ENCODE measurements around the gene GNL1.

GNL1 gene

DNA sequence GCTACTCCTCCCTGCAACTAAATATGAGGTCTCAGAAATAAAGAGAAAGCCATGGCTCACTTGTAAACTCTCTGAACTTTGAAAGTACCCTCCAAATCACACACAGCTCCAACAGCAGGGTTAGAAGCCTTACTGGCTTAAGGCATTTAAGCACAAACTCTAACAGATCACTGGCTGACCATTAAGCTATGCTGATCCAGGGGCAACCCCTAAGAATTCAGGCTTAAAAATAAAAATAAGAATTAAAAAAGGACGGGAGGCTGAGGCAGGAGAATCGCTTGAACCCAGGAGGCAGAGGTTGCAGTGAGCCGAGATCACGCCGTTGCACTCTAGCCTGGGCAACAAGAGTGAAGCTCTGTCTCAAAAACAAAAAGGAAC, 45.1 kb downstream of the GNL1 start:
- Histone ChIP-seq H3K36me3 (ENCODE audit: control insufficient read depth in 2 of 2, insufficient read depth in 1 of 2, low read length in 2 of 2) (no peaks in the 10 kb centered on the region), H3K9me3 (ENCODE audit: control insufficient read depth, insufficient read depth, low read depth, low read length) (no peaks in the 10 kb centered on the region), H3K4me1 (ENCODE audit: control insufficient read depth, insufficient read depth, low read length) (no peaks in the 10 kb centered on the region), H3K27ac (ENCODE audit: extremely low read depth, low read depth, low read length) (no peak overlapping the region), H3K4me3 (ENCODE audit: low read depth, low read length) (no peak overlapping the region)
- no peak for TF ChIP-seq ZBTB1 (tag by site-specific recombination; IDR thresholded peaks at IDR 0.05)
- TF ChIP-seq ZNF529 (tag by site-specific recombination; IDR thresholded peaks at IDR 0.05; ENCODE audit: insufficient replicate concordance): no peak
- no peak for TF ChIP-seq ZNF514 (tag by site-specific recombination; IDR thresholded peaks at IDR 0.05)
- no peak for TF ChIP-seq ZBTB7A (tag by site-specific recombination; IDR thresholded peaks at IDR 0.05; ENCODE audit: low read depth)
- no peak for TF ChIP-seq ZNF398 (tag by site-specific recombination; IDR thresholded peaks at IDR 0.05)
- TF ChIP-seq ZBTB11 (tag by site-specific recombination; conservative IDR thresholded peaks at IDR 0.05; ENCODE audit: low read depth): no peak
- no peak for TF ChIP-seq ZNF513 (tag by site-specific recombination; IDR thresholded peaks at IDR 0.05)
- TF ChIP-seq ZNF660 (tag by site-specific recombination; IDR thresholded peaks at IDR 0.05): no peak
- TF ChIP-seq ZNF530 (tag by site-specific recombination; IDR thresholded peaks at IDR 0.05; ENCODE audit: low read depth): no peak
- no peak for TF ChIP-seq ZNF664 (tag by site-specific recombination; IDR thresholded peaks at IDR 0.05)
- no peak for TF ChIP-seq ZNF518A (tag by site-specific recombination; conservative IDR thresholded peaks at IDR 0.05; ENCODE audit: low read depth)
- TF ChIP-seq OSR2 (tag by site-specific recombination; IDR thresholded peaks at IDR 0.05): no peak
- TF ChIP-seq ZNF600 (tag by site-specific recombination; IDR thresholded peaks at IDR 0.05): no peak
- no peak for TF ChIP-seq ZNF157 (tag by site-specific recombination; IDR thresholded peaks at IDR 0.05)
- no peak for TF ChIP-seq MYNN (tag by site-specific recombination; IDR thresholded peaks at IDR 0.05; ENCODE audit: borderline replicate concordance)
- POLR2A ChIA-PET: no interaction called here
- CTCF ChIA-PET: interaction anchor here (0.6 to 3.5 kb wide), 8 partner anchors 17 to 576 kb away, joined by 3 to 33 read pairs (median 5); no protein-coding TSS in a partner anchor

Data from HEK293 (cell line).